Pons (tissue), 1 donor: ENCODE measurements around the gene GFOD1.
"Not testable (repeated sequence)": the region's sequence is repeated elsewhere in the genome, so short reads cannot be mapped to it uniquely, and the experiment has no call there.

Experiments
- DNase-seq: peaks from one replicate; pipeline ENCODE4 v3.0.0-alpha.2; 2016; ENCODE audit warnings: low spot score

The GFOD1 gene

GRCh38 chr6:13354331-13355042 is 132.9 kb downstream of the GFOD1 start:
- DNase-seq = peak; percentile 73

GRCh38 chr6:13352165-13352564 is 135.2 kb downstream of the GFOD1 start:
- no peak for DNase-seq

- peak; percentile 46 for DNase-seq
These were observed 136.1 kb downstream of the GFOD1 start for GRCh38 chr6:13351271-13351670.

GRCh38 chr6:13349811-13350506 is 137.4 kb downstream of the GFOD1 start:
- DNase-seq = no peak

- DNase-seq = no peak
These were observed 138.9 kb downstream of the GFOD1 start for GRCh38 chr6:13348334-13349113.

GRCh38 chr6:13346245-13346644 is 141.2 kb downstream of the GFOD1 start:
- DNase-seq = no peak

GRCh38 chr6:13342414-13343019 is 144.9 kb downstream of the GFOD1 start:
- no peak for DNase-seq

- no peak for DNase-seq
These were observed 147.4 kb downstream of the GFOD1 start for GRCh38 chr6:13339863-13340630.

- peak; percentile 32 for DNase-seq
These were observed 149.4 kb downstream of the GFOD1 start for GRCh38 chr6:13338038-13338437.

GRCh38 chr6:13336553-13336952 is 150.8 kb downstream of the GFOD1 start:
- DNase-seq = peak; percentile 79

GRCh38 chr6:13334953-13335352 is 152.4 kb downstream of the GFOD1 start:
- DNase-seq = no peak

- no peak for DNase-seq
These were observed 155.1 kb downstream of the GFOD1 start for GRCh38 chr6:13332349-13332706.

- DNase-seq = peak; percentile 62
These were observed 155.7 kb downstream of the GFOD1 start for GRCh38 chr6:13331516-13332348.

- peak; percentile 16 for DNase-seq
These were observed 158.6 kb downstream of the GFOD1 start for GRCh38 chr6:13328875-13329183.

GRCh38 chr6:13328076-13328874 is 159.1 kb downstream of the GFOD1 start, which contains the start of gene TBC1D7:
Gene TBC1D7 (minus strand): TSS chr6:13328537. CDS start chr6:13326898, 1,639 bp downstream.
- peak; percentile 88 for DNase-seq

- DNase-seq = peak; percentile 37
These were observed 159.7 kb downstream of the GFOD1 start for GRCh38 chr6:13327691-13328075.

GRCh38 chr6:13326031-13326586 is 161.3 kb downstream of the GFOD1 start:
- DNase-seq = not testable (repeated sequence)

GRCh38 chr6:13319891-13320564 is 167.4 kb downstream of the GFOD1 start:
- no peak for DNase-seq

- no peak for DNase-seq
These were observed 168.6 kb downstream of the GFOD1 start for GRCh38 chr6:13318821-13319220.
